ENCODE measurements around the gene FOXA3. TPM values are rescaled to one million over a fixed set of nuclear protein-coding genes. Genes with fewer than 3 reads are reported as not detected.
"Not testable (repeated sequence)": the region's sequence is repeated elsewhere in the genome, so short reads cannot be mapped to it uniquely, and the experiment has no call there.

FOXA3 gene
- total RNA-seq, 4 donors from 2014 or later, result 0.42 TPM; not detected in 3

DNA sequence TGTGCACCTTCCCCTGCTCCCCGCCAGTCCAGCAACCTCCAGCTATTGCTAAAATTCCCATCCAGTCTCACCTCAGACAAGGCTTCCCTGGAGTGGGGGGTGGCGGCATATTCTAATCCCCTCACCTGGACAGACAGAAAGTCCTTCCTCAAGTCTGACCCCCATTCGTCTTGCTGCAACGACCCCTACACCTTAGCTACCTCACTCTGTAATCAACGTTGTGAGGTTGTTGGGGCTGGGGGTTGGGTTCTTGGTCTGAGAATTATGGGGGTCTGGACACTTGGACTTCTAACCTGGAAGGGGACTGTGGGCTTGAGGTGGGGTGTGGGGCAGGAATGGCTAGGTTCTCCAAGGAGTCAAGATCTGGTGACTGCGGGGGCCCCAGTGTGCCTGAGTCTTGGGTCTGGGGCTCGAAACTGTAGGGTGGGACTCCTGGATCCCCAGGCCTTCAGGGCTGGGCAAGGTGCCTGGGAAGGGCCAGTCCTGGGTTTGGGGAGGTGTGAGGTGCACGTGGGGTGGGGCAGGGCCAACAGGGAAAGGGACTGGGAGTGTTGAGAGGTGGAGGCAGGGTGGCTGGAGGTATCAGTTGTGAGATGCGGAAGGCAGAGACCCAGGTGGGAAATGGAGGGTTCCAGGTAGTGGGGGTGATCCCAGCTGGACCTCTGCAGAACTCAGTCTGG lies 1.3 kb downstream of the FOXA3 start:
- H3K27me3 ChIP-seq, result peaks cover 33% of the 10 kb centered on the region
- peaks cover 0 to 6% of the 10 kb centered on the region in 2 donors for H3K36me3 ChIP-seq
- peaks cover 0 to 32% (median 15%) of the 10 kb centered on the region in 3 donors for H3K4me1 ChIP-seq
- no peak for TF ChIP-seq POLR2A (IDR thresholded peaks at IDR 0.05)
- TF ChIP-seq, protein P1, sequence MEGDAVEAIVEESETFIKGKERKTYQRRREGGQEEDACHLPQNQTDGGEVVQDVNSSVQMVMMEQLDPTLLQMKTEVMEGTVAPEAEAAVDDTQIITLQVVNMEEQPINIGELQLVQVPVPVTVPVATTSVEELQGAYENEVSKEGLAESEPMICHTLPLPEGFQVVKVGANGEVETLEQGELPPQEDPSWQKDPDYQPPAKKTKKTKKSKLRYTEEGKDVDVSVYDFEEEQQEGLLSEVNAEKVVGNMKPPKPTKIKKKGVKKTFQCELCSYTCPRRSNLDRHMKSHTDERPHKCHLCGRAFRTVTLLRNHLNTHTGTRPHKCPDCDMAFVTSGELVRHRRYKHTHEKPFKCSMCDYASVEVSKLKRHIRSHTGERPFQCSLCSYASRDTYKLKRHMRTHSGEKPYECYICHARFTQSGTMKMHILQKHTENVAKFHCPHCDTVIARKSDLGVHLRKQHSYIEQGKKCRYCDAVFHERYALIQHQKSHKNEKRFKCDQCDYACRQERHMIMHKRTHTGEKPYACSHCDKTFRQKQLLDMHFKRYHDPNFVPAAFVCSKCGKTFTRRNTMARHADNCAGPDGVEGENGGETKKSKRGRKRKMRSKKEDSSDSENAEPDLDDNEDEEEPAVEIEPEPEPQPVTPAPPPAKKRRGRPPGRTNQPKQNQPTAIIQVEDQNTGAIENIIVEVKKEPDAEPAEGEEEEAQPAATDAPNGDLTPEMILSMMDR (IDR thresholded peaks at IDR 0.05), result no peak
- TF ChIP-seq POLR2AphosphoS5 (IDR thresholded peaks at IDR 0.05), result no peak
- TF ChIP-seq EP300 (IDR thresholded peaks at IDR 0.05), result no peak
- WGBS, 2 donors (ENCODE audit: low coverage in 1 of 2), result 67 to 100% methylated on average over 1 to 3 of the region's 9 CpGs
- ATAC-seq, result no peak
- H3K27ac ChIP-seq, result no peak overlapping the region
- no peaks in the 10 kb centered on the region for H3K9me3 ChIP-seq
- no peak overlapping the region for H3K4me3 ChIP-seq

DNA sequence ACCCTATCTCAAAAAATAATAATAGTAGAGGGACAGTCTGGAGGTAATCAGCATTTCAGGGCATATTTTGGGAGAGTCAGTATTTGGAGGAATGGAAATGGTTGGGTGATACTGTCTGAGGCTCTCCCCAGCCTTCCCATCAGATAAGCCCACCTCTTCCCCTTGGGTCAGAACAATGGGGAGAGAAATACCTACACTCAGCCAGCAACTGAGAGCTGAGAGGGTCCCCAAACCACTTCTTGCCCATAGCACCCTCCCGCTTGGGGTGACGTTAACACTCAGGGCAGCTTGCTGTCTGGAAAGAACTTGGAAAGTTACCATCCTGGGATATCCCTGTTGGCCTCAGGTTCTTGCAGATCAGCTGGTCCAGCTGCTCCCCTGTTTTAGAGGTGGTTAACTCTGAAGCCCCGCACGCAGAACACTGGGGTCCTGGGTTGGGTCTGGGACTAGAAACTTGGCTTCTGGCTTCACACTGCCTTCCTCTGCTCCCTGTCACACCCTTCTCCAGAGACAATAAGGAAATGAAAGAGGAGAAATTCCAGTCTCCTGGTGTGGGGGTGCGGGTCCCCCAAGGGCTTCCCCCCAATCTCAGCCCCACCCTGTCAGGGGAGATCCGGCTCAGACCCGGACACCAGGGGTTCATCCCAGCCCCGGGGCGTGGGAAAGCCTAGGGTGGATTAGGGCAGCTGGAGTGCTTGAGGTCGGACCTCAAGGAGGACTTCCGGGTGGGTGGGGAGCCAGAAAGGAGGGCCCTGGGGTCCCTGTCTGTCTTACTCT lies 2.5 kb downstream of the FOXA3 start:
- no peak overlapping the region for H3K27ac ChIP-seq
- TF ChIP-seq, protein P1 (IDR thresholded peaks at IDR 0.05), result no peak
- TF ChIP-seq POLR2A (IDR thresholded peaks at IDR 0.05) (no peak), POLR2AphosphoS5 (IDR thresholded peaks at IDR 0.05) (no peak), EP300 (IDR thresholded peaks at IDR 0.05) (no peak)
- ATAC-seq, result no peak

GRCh38 chr19:45867241-45867640 lies 3.1 kb downstream of the FOXA3 start:
- not testable (repeated sequence) for H3K27ac ChIP-seq, ATAC-seq, H3K9me3 ChIP-seq, H3K36me3 ChIP-seq, H3K4me3 ChIP-seq
- H3K27me3 ChIP-seq, result peaks cover 33% of the 10 kb centered on the region
- WGBS, 2 donors (ENCODE audit: low coverage in 1 of 2), result 57 to 86% methylated on average over 2 to 3 of the region's 4 CpGs
- peaks cover 0 to 16% (median 10%) of the 10 kb centered on the region in 3 donors for H3K4me1 ChIP-seq

More for the DNA sequence above, 2.5 kb downstream of the FOXA3 start:
- 62% methylated on average over 2 of the region's 11 CpGs; no CpG with 5 or more reads in 1 of the 2 donors for WGBS, 2 donors (ENCODE audit: low coverage in 1 of 2)
- H3K9me3 ChIP-seq, result no peaks in the 10 kb centered on the region
- H3K27me3 ChIP-seq, result peaks cover 33% of the 10 kb centered on the region
- H3K4me1 ChIP-seq, result peaks cover 0 to 23% (median 15%) of the 10 kb centered on the region in 3 donors
- H3K4me3 ChIP-seq, result no peak overlapping the region
- no peaks in the 10 kb centered on the region for H3K36me3 ChIP-seq

DNA sequence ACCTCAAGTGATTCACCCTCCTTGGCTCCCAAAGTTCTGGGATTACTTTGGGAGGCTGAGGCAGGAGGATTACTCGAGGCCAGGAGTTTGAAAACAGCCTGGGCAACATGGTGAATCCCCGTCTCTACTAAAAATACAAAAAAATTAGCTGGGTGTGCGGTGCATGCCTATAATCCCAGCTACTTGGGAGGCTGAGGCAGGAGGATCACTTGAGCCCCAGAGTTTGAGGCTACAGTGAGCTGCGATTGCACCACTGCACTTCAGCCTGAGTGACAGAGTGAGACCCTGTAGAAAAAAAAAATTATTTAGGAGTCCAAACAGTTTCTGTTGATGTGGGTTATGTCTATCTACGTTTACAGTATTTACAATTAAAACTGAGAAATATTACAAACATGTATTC lies 6.7 kb downstream of the FOXA3 start:
- no peak overlapping the region for H3K27ac ChIP-seq
- H3K4me3 ChIP-seq, result no peak overlapping the region
- WGBS, 2 donors (ENCODE audit: low coverage in 1 of 2), result 60 to 82% methylated on average over 2 of the region's 5 CpGs
- no peaks in the 10 kb centered on the region for H3K4me1 ChIP-seq
- ATAC-seq, result no peak
- H3K9me3 ChIP-seq, result no peaks in the 10 kb centered on the region
- peaks cover 10% of the 10 kb centered on the region for H3K27me3 ChIP-seq
- TF ChIP-seq POLR2A (IDR thresholded peaks at IDR 0.05) (no peak), POLR2AphosphoS5 (IDR thresholded peaks at IDR 0.05) (no peak), EP300 (IDR thresholded peaks at IDR 0.05) (no peak)
- TF ChIP-seq, protein P1 (IDR thresholded peaks at IDR 0.05), result no peak
- no peaks in the 10 kb centered on the region for H3K36me3 ChIP-seq

- TF ChIP-seq POLR2AphosphoS5 (IDR thresholded peaks at IDR 0.05) (no peak), EP300 (IDR thresholded peaks at IDR 0.05) (no peak), POLR2A (IDR thresholded peaks at IDR 0.05) (no peak)
- TF ChIP-seq, protein P1 (IDR thresholded peaks at IDR 0.05), result no peak
- no peaks in the 10 kb centered on the region for H3K36me3 ChIP-seq
- peaks cover 0 to 14% (median 9%) of the 10 kb centered on the region in 3 donors for H3K4me1 ChIP-seq
- H3K4me3 ChIP-seq, result no peak overlapping the region
- H3K9me3 ChIP-seq, result no peaks in the 10 kb centered on the region
- 88 to 100% methylated on average over 1 to 4 of the region's 34 CpGs for WGBS, 2 donors (ENCODE audit: low coverage in 1 of 2)
- H3K27ac ChIP-seq, result no peak overlapping the region
- no peak for ATAC-seq
- H3K27me3 ChIP-seq, result peaks cover 12% of the 10 kb centered on the region
These were observed 8.2 kb downstream of the FOXA3 start for GRCh38 chr19:45872095-45872919.

All from gastroesophageal sphincter (tissue), 4 donors.